IMR-90 (cell line): Measurements from ENCODE around the gene MAPK10. TPM values are rescaled to one million over a fixed set of nuclear protein-coding genes. Genes with fewer than 3 reads are reported as not detected.

Experiments
- ATAC-seq: fragments of 200-7000 bp; cut with Tn5 transposase; 2 replicates; pipeline ENCODE4 v1.9.1; 2020; ENCODE audit warnings: low read depth, mild to moderate bottlenecking, moderate library complexity
- BruUV-seq: library from RNA; stranded (reverse); fragments of 400-500 nt; replicated peaks from 2 replicates; lab custom pipeline; 2021; lab: Mats Ljungman, UMichigan
- CTCF ChIA-PET: fragments of 300-600 bp; formaldehyde crosslinking; extraction: SDS; loops from one replicate; lab custom pipeline; 2021; ENCODE audit warnings: antibody characterized with exemption; lab: Yijun Ruan, JAX
- POLR2A ChIA-PET: fragments of 300-600 bp; sonication (Branson Sonifier 250); formaldehyde crosslinking; loops from one replicate; lab custom pipeline; 2022; ENCODE audit warnings: antibody characterized with exemption; ENCODE audit not compliant: unreplicated experiment; lab: Charles Lee
- DNase-seq: peaks from one replicate; pipeline ENCODE4 v3.0.0; 2013
- H2AFZ ChIP-seq: replicated peaks from 2 replicates; pipeline ENCODE3; 2013; ENCODE audit warnings: low read length, mild to moderate bottlenecking; ENCODE audit not compliant: poor library complexity
- H2AK5ac ChIP-seq: 2 replicates; pipeline ENCODE4 v1.6.1; 2013; ENCODE audit warnings: low read depth, low read length, inconsistent platforms
- H2AK9ac ChIP-seq: replicated peaks from 2 replicates; pipeline ENCODE3; 2013; ENCODE audit warnings: mild to moderate bottlenecking, low read depth, low read length, moderate library complexity; ENCODE audit not compliant: poor library complexity
- H2BK120ac ChIP-seq: 2 replicates; pipeline ENCODE4 v1.6.1; 2013; ENCODE audit warnings: low read depth, low read length, inconsistent platforms
- H2BK15ac ChIP-seq: 3 replicates; pipeline ENCODE4 v1.6.1; 2013; ENCODE audit warnings: low read depth, low read length, inconsistent platforms
- H2BK20ac ChIP-seq: 2 replicates; pipeline ENCODE4 v1.6.1; 2013; ENCODE audit warnings: low read depth, mild to moderate bottlenecking, inconsistent platforms, low read length, moderate library complexity
- H2BK5ac ChIP-seq: 2 replicates; pipeline ENCODE4 v1.6.1; 2013; ENCODE audit warnings: mild to moderate bottlenecking, low read depth, low read length, inconsistent platforms; ENCODE audit not compliant: poor library complexity, severe bottlenecking
- H3K14ac ChIP-seq: replicated peaks from 2 replicates; pipeline ENCODE4 v1.6.1; 2013; ENCODE audit warnings: low read depth, low read length, inconsistent platforms
- H3K18ac ChIP-seq: 2 replicates; pipeline ENCODE4 v1.6.1; 2013; ENCODE audit warnings: low read depth, low read length, control low read depth
- H3K23ac ChIP-seq: 2 replicates; pipeline ENCODE4 v1.6.1; 2013; ENCODE audit warnings: low read depth, low read length, inconsistent platforms
- H3K27ac ChIP-seq: 2 replicates; pipeline ENCODE4 v1.5.1; 2013; ENCODE audit warnings: mild to moderate bottlenecking, control low read depth, low read length; ENCODE audit not compliant: insufficient read depth
- H3K27me3 ChIP-seq: 2 replicates; pipeline ENCODE4 v1.6.1; 2013; ENCODE audit warnings: low read length; ENCODE audit not compliant: control insufficient read depth, insufficient read depth
- H3K36me3 ChIP-seq: 2 replicates; pipeline ENCODE4 v1.6.1; 2013; ENCODE audit warnings: low read length, mixed read lengths; ENCODE audit not compliant: control insufficient read depth, insufficient read depth
- H3K4ac ChIP-seq: 2 replicates; pipeline ENCODE4 v1.6.1; 2013; ENCODE audit warnings: low read depth, low read length, inconsistent platforms
- H3K4me1 ChIP-seq: 2 replicates; pipeline ENCODE4 v1.6.1; 2013; ENCODE audit warnings: low read length, mixed read lengths; ENCODE audit not compliant: control insufficient read depth, insufficient read depth
- H3K4me2 ChIP-seq: 2 replicates; pipeline ENCODE4 v1.6.1; 2013; ENCODE audit warnings: low read depth, mild to moderate bottlenecking, control low read depth, low read length, moderate library complexity
- H3K4me3 ChIP-seq: 2 replicates; pipeline ENCODE4 v1.5.1; 2013; ENCODE audit warnings: low read depth, mild to moderate bottlenecking, control low read depth, low read length, moderate library complexity; ENCODE audit not compliant: insufficient read depth
- H3K56ac ChIP-seq: 2 replicates; pipeline ENCODE4 v1.6.1; 2013; ENCODE audit warnings: low read length, inconsistent platforms; ENCODE audit not compliant: insufficient read depth; ENCODE audit errors: extremely low read depth
- H3K79me1 ChIP-seq, 2 experiments: 2 replicates each; pipeline ENCODE4 v1.6.1; 2013; ENCODE audit warnings: low read length in 2 of 2, inconsistent platforms in 1 of 2, low read depth in 1 of 2
- H3K9ac ChIP-seq: 2 replicates; pipeline ENCODE4 v1.6.1; 2013; ENCODE audit warnings: low read depth, low read length, control low read depth
- H3K9me1 ChIP-seq: 2 replicates; pipeline ENCODE4 v1.6.1; 2013; ENCODE audit warnings: low read length, inconsistent platforms; ENCODE audit not compliant: insufficient read depth
- H3K9me3 ChIP-seq: 2 replicates; pipeline ENCODE4 v1.6.1; 2013; ENCODE audit warnings: low read length; ENCODE audit not compliant: control insufficient read depth, insufficient read depth
- H4K20me1 ChIP-seq: 2 replicates; pipeline ENCODE4 v1.6.1; 2013; ENCODE audit warnings: low read length, inconsistent platforms; ENCODE audit not compliant: insufficient read depth
- H4K5ac ChIP-seq: 2 replicates; pipeline ENCODE4 v1.6.1; 2013; ENCODE audit warnings: mild to moderate bottlenecking, low read depth, low read length, control low read depth
- H4K8ac ChIP-seq, 2 experiments: 2 replicates each; pipeline ENCODE4 v1.6.1; 2013; ENCODE audit warnings: low read depth in 2 of 2, low read length in 2 of 2, control low read depth in 1 of 2, inconsistent platforms in 1 of 2
- H4K91ac ChIP-seq: 2 replicates; pipeline ENCODE4 v1.6.1; 2013; ENCODE audit warnings: low read depth, low read length, inconsistent platforms; ENCODE audit not compliant: insufficient read depth
- BHLHE40 ChIP-seq: fragments of 150-350 bp; IDR thresholded peaks from 2 replicates; pipeline ENCODE4 v1.6.1; 2016; ENCODE audit warnings: mild to moderate bottlenecking, low read depth, low read length
- CEBPB ChIP-seq: IDR thresholded peaks from 2 replicates; pipeline ENCODE4 v1.6.1; 2012; ENCODE audit warnings: low read depth, low read length, improper control_type of control experiment
- CHD1 ChIP-seq: IDR thresholded peaks from 2 replicates; pipeline ENCODE4 v1.6.1; 2012; ENCODE audit warnings: low read depth, low read length, improper control_type of control experiment
- CTCF ChIP-seq: conservative IDR thresholded peaks from 2 replicates; pipeline ENCODE4 v1.5.1; 2012; ENCODE audit warnings: mild to moderate bottlenecking, low read depth, low read length, improper control_type of control experiment
- ELK1 ChIP-seq: fragments of 150-350 bp; IDR thresholded peaks from 2 replicates; pipeline ENCODE4 v1.6.1; 2016; ENCODE audit warnings: low read depth, mild to moderate bottlenecking, low read length, moderate library complexity, borderline replicate concordance
- FOS ChIP-seq: fragments of 150-350 bp; IDR thresholded peaks from 2 replicates; pipeline ENCODE4 v1.6.1; 2016; ENCODE audit warnings: low read depth, low read length
- MAFK ChIP-seq: IDR thresholded peaks from 2 replicates; pipeline ENCODE4 v1.6.1; 2012; ENCODE audit warnings: low read depth, low read length, improper control_type of control experiment
- MAZ ChIP-seq: IDR thresholded peaks from 2 replicates; pipeline ENCODE4 v1.6.1; 2012; ENCODE audit warnings: low read depth, mild to moderate bottlenecking, low read length, improper control_type of control experiment, moderate library complexity, borderline replicate concordance
- MXI1 ChIP-seq: IDR thresholded peaks from 2 replicates; pipeline ENCODE4 v1.6.1; 2012; ENCODE audit warnings: low read depth, mild to moderate bottlenecking, low read length, moderate library complexity, borderline replicate concordance
- NFE2L2 ChIP-seq: fragments of 150-350 bp; IDR thresholded peaks from 2 replicates; pipeline ENCODE4 v1.6.1; 2016; ENCODE audit warnings: low read depth, mild to moderate bottlenecking, low read length
- POLR2A ChIP-seq: IDR thresholded peaks from 2 replicates; pipeline ENCODE4 v1.6.1; 2012; ENCODE audit warnings: mild to moderate bottlenecking, low read depth, low read length
- RAD21 ChIP-seq: IDR thresholded peaks from 2 replicates; pipeline ENCODE4 v1.6.1; 2012; ENCODE audit warnings: low read length, improper control_type of control experiment
- RCOR1 ChIP-seq: IDR thresholded peaks from 2 replicates; pipeline ENCODE4 v1.6.1; 2012; ENCODE audit warnings: mild to moderate bottlenecking, low read length, improper control_type of control experiment; ENCODE audit not compliant: insufficient replicate concordance
- RFX5 ChIP-seq: IDR thresholded peaks from 2 replicates; pipeline ENCODE4 v1.8.0; 2012; ENCODE audit warnings: low read depth, mild to moderate bottlenecking, low read length, moderate library complexity
- SMC3 ChIP-seq: fragments of 150-350 bp; IDR thresholded peaks from 2 replicates; pipeline ENCODE4 v1.6.1; 2016; ENCODE audit warnings: low read depth, mild to moderate bottlenecking, antibody characterized with exemption, low read length, moderate library complexity
- WGBS, 2 experiments: methylation state at CpG; one replicate each; pipeline versions ENCODE4 v1.1.5 to v1.1.7; 2013; ENCODE audit warnings: missing lambda C conversion rate in 2 of 2; ENCODE audit not compliant: insufficient read length in 1 of 2; ENCODE audit errors: extremely low coverage in 2 of 2; 5-methylcytosine and 5-hydroxymethylcytosine counted together
- dilution Hi-C: fragments of 300-500 bp; cut with HindIII; formaldehyde crosslinking; loops from one replicate; pipeline ENCODE4 v1.14.3; 2018; ENCODE audit warnings: low sequenced_read_pairs; ENCODE audit not compliant: unreplicated experiment
- in situ Hi-C: fragments of 300-500 bp; cut with MboI; formaldehyde crosslinking; loops from 3 replicates; pipeline ENCODE4 v1.14.3; 2019; ENCODE audit warnings: low sequenced_read_pairs, inconsistent platforms, mixed read lengths
- intact Hi-C: fragments of 100-400 bp; cut with micrococcal nuclease; formaldehyde crosslinking; loops from 2 replicates; pipeline ENCODE4 v1.10.0; 2022
- polyA plus RNA-seq, 3 experiments: library from polyadenylated mRNA; depleted of rRNA; stranded (reverse); fragments of >200 nt; gene quantifications; 2 replicates each; pipeline ENCODE4 v1.2.3, GENCODE V29; 2012; ENCODE audit warnings: low replicate concordance in 1 of 3
- total RNA-seq: library from RNA; depleted of rRNA; stranded (reverse); fragments of >200 nt; gene quantifications from 2 replicates; pipeline ENCODE4 v1.2.3, GENCODE V29; 2012

MAPK10 gene
- total and polyA plus RNA-seq, 2 of the 4 experiments (the other 2 are of a cell fraction): 2.8 to 6.5 TPM

- dilution Hi-C loops (no loop called here), in situ Hi-C loops (no loop called here), intact Hi-C loops (no loop called here)
- no CpG with 5 or more reads among the region's 8 CpGs for WGBS, 2 experiments
- Histone ChIP-seq H2BK120ac (no peak overlapping the region), H3K27me3 (no peaks in the 10 kb centered on the region), H2BK20ac (no peak overlapping the region), H3K79me1 (no peaks in the 10 kb centered on the region), H3K23ac (no peak overlapping the region), H3K4me3 (no peak overlapping the region), H2BK15ac (no peak overlapping the region), H2AFZ (no peak overlapping the region), H3K9me3 (no peaks in the 10 kb centered on the region), H3K4ac (no peak overlapping the region), H3K9me1 (no peaks in the 10 kb centered on the region), H3K9ac (no peak overlapping the region), H4K8ac (no peak overlapping the region), H3K27ac (no peak overlapping the region), H2AK5ac (no peak overlapping the region), H3K56ac (no peak overlapping the region), H4K5ac (no peak overlapping the region), H2AK9ac (no peak overlapping the region), H2BK5ac (no peak overlapping the region), H3K4me2 (no peak overlapping the region), H4K91ac (no peak overlapping the region), H3K36me3 (no peaks in the 10 kb centered on the region), H3K14ac (no peak overlapping the region), H3K18ac (no peak overlapping the region), H3K4me1 (no peaks in the 10 kb centered on the region), H4K20me1 (no peaks in the 10 kb centered on the region)
- ChIA-PET CTCF (interaction anchor here (0.6 kb wide), 1 partner anchor 234 kb away, joined by 4 read pairs; no protein-coding TSS in a partner anchor), POLR2A (no interaction called here)
- BruUV-seq: no TSS peak
- DNase-seq (no peak), ATAC-seq (no peak)
- no peak for TF ChIP-seq BHLHE40
- no peak for TF ChIP-seq MXI1
- TF ChIP-seq CTCF: no peak
- no peak for TF ChIP-seq NFE2L2
- TF ChIP-seq MAFK: no peak
- no peak for TF ChIP-seq SMC3
- no peak for TF ChIP-seq CHD1
- no peak for TF ChIP-seq POLR2A
- TF ChIP-seq RFX5: no peak
- TF ChIP-seq RCOR1: no peak
- no peak for TF ChIP-seq FOS
- no peak for TF ChIP-seq ELK1
- TF ChIP-seq MAZ: no peak
- TF ChIP-seq RAD21: no peak
- no peak for TF ChIP-seq CEBPB
These were observed 333.1 kb downstream of the MAPK10 start for GRCh38 chr4:86026720-86027119.
